Liver (tissue), 9 donors: ENCODE measurements around the gene PLEKHM2. TPM values are rescaled to one million over a fixed set of nuclear protein-coding genes. Genes with fewer than 3 reads are reported as not detected.

Source experiments
- DNase-seq: peaks from one replicate; pipeline ENCODE4 v3.0.0-alpha.2; 2017; ENCODE audit warnings: low spot score
- H3K27ac ChIP-seq, 2 donors: one replicate each; pipeline ENCODE4 v1.7.0; 2013; ENCODE audit warnings: inconsistent platforms in 2 of 2, low read length in 2 of 2, control low read depth in 1 of 2, low read depth in 1 of 2, mild to moderate bottlenecking in 1 of 2
- H3K27me3 ChIP-seq, 4 donors: one replicate each; pipeline versions ENCODE4 v1.6.1 to v1.7.0; 2013; ENCODE audit warnings: low read length in 3 of 4, inconsistent platforms in 1 of 4, mild to moderate bottlenecking in 1 of 4, moderate library complexity in 1 of 4; ENCODE audit not compliant: control insufficient read depth in 4 of 4, insufficient read depth in 4 of 4
- H3K36me3 ChIP-seq, 4 donors: one replicate each; pipeline versions ENCODE4 v1.6.1 to v1.7.0; 2013; ENCODE audit warnings: low read length in 3 of 4, mild to moderate bottlenecking in 3 of 4, low read depth in 1 of 4, moderate library complexity in 1 of 4; ENCODE audit not compliant: control insufficient read depth in 4 of 4, insufficient read depth in 3 of 4
- H3K4me1 ChIP-seq, 4 donors: one replicate each; pipeline versions ENCODE4 v1.6.1 to v1.7.0; 2013; ENCODE audit warnings: low read length in 3 of 4, mild to moderate bottlenecking in 3 of 4, moderate library complexity in 1 of 4; ENCODE audit not compliant: control insufficient read depth in 4 of 4, insufficient read depth in 4 of 4
- H3K4me3 ChIP-seq, 3 donors: one replicate each; pipeline versions ENCODE4 v1.6.1 to v1.7.0; 2013; ENCODE audit warnings: low read length in 3 of 3, control low read depth in 1 of 3, low read depth in 1 of 3, mild to moderate bottlenecking in 1 of 3
- H3K9ac ChIP-seq, 2 donors: one replicate each; pipeline ENCODE4 v1.7.0; 2013; ENCODE audit warnings: low read length in 2 of 2, mild to moderate bottlenecking in 2 of 2, moderate library complexity in 2 of 2, control low read depth in 1 of 2, low read depth in 1 of 2
- H3K9me3 ChIP-seq, 4 donors: one replicate each; pipeline versions ENCODE4 v1.6.1 to v1.7.0; 2013; ENCODE audit warnings: low read length in 3 of 4; ENCODE audit not compliant: control insufficient read depth in 4 of 4
- ATF3 ChIP-seq: IDR thresholded peaks from 2 replicates; pipeline ENCODE4 v1.6.1; 2016; ENCODE audit warnings: antibody characterized with exemption
- CTCF ChIP-seq: fragments of 150-350 bp; IDR thresholded peaks from 2 replicates; pipeline ENCODE4 v1.5.1; 2017; ENCODE audit warnings: improper control_type of control experiment, low read depth, low read length; ENCODE audit not compliant: missing input control
- EGR1 ChIP-seq, 2 donors: IDR thresholded peaks; 2 replicates each; pipeline ENCODE4 v1.6.1; 2016 to 2018; ENCODE audit warnings: antibody characterized with exemption in 2 of 2, low read depth in 2 of 2
- FOXA1 ChIP-seq: IDR thresholded peaks from 2 replicates; pipeline ENCODE4 v1.6.1; 2016; ENCODE audit warnings: antibody characterized with exemption
- FOXA2 ChIP-seq: IDR thresholded peaks from 2 replicates; pipeline ENCODE4 v1.6.1; 2016; ENCODE audit warnings: antibody characterized with exemption
- GABPA ChIP-seq, 2 donors: IDR thresholded peaks in 1 of 2; conservative IDR thresholded peaks in 1 of 2; 2 replicates each; pipeline ENCODE4 v1.6.1; 2016; ENCODE audit warnings: antibody characterized with exemption in 2 of 2, mild to moderate bottlenecking in 1 of 2, moderate library complexity in 1 of 2
- HNF4A ChIP-seq, 2 donors: conservative IDR thresholded peaks; 2 replicates each; pipeline ENCODE4 v1.6.1; 2016; ENCODE audit warnings: antibody characterized with exemption in 2 of 2, mild to moderate bottlenecking in 2 of 2
- JUND ChIP-seq, 2 donors: IDR thresholded peaks; 2 replicates each; pipeline ENCODE4 v1.6.1; 2016; ENCODE audit warnings: antibody characterized with exemption in 2 of 2
- MAX ChIP-seq: IDR thresholded peaks from 2 replicates; pipeline ENCODE4 v1.6.1; 2016; ENCODE audit warnings: antibody characterized with exemption
- NR2F2 ChIP-seq: IDR thresholded peaks from 2 replicates; pipeline ENCODE4 v1.6.1; 2016; ENCODE audit warnings: antibody characterized with exemption
- RAD21 ChIP-seq, 2 donors: IDR thresholded peaks; 2 replicates each; pipeline ENCODE4 v1.6.1; 2016; ENCODE audit warnings: antibody characterized with exemption in 2 of 2, mild to moderate bottlenecking in 2 of 2
- REST ChIP-seq: IDR thresholded peaks from 2 replicates; pipeline ENCODE4 v1.6.1; 2016; ENCODE audit warnings: antibody characterized with exemption, mild to moderate bottlenecking
- RXRA ChIP-seq, 2 donors: IDR thresholded peaks; 2 replicates each; pipeline ENCODE4 v1.6.1; 2017 to 2018; ENCODE audit warnings: antibody characterized with exemption in 2 of 2, mild to moderate bottlenecking in 1 of 2
- SP1 ChIP-seq: IDR thresholded peaks from 2 replicates; pipeline ENCODE4 v1.6.1; 2018; ENCODE audit warnings: antibody characterized with exemption, mild to moderate bottlenecking
- TAF1 ChIP-seq: conservative IDR thresholded peaks from 2 replicates; pipeline ENCODE4 v1.6.1; 2016; ENCODE audit warnings: antibody characterized with exemption, mild to moderate bottlenecking
- YY1 ChIP-seq: IDR thresholded peaks from 2 replicates; pipeline ENCODE4 v1.6.1; 2016; ENCODE audit warnings: antibody characterized with exemption, mild to moderate bottlenecking
- ZBTB33 ChIP-seq: IDR thresholded peaks from 2 replicates; pipeline ENCODE4 v1.6.1; 2016; ENCODE audit warnings: antibody characterized with exemption
- WGBS: extraction: QIAGEN DNeasy Blood & Tissue Kit; methylation state at CpG from one replicate; pipeline ENCODE4 v1.1.7; 2013; 5-methylcytosine and 5-hydroxymethylcytosine counted together
- polyA plus RNA-seq, 2 donors: library from polyadenylated mRNA; stranded (reverse) in 1 of 2; unstranded in 1 of 2; fragments of 200-250 nt in 1 of 2; fragments of >200 nt in 1 of 2; fragmentation: Nextera tagmentation in 1 of 2; extraction: Ambion mirVana in 1 of 2; gene quantifications; one replicate each; pipeline versions ENCODE4 v1.2.1 to v1.2.3, GENCODE V29; 2013 to 2015
- total RNA-seq, 2 donors: library from RNA; depleted of rRNA; stranded (reverse); fragments of >200 nt; gene quantifications; one replicate each; pipeline ENCODE4 v1.2.3, GENCODE V29; 2014
- donor health status: healthy.
- donor health status: healthy.
- donor health status: healthy.
- donor health status: healthy.
- donor health status: healthy.

Gene PLEKHM2
- total and polyA plus RNA-seq, 4 donors: 4.1 to 22.6 (median 17.0) TPM

- WGBS: 82% methylated on average over 15 of the region's 15 CpGs
- Histone ChIP-seq H3K4me1 (peaks cover 19 to 58% (median 45%) of the 10 kb centered on the region in 4 donors), H3K9ac (no peak overlapping the region), H3K27me3 (no peaks in the 10 kb centered on the region), H3K27ac (no peak overlapping the region), H3K9me3 (no peaks in the 10 kb centered on the region), H3K36me3 (peaks cover 0 to 9% (median 2%) of the 10 kb centered on the region in 4 donors), H3K4me3 (no peak overlapping the region)
- no peak for DNase-seq
- TF ChIP-seq FOXA1 (no peak), MAX (no peak), YY1 (no peak), HNF4A (conservative IDR thresholded peaks at IDR 0.05) (no peak), RXRA (IDR thresholded peaks at IDR 0.05) (no peak), ATF3 (no peak), GABPA (IDR thresholded peaks at IDR 0.05 in 1 of 2, conservative IDR thresholded peaks at IDR 0.05 in 1 of 2) (no peak), ZBTB33 (no peak), FOXA2 (no peak), TAF1 (no peak), REST (no peak), SP1 (no peak), EGR1 (IDR thresholded peaks at IDR 0.05; ENCODE audit: low read depth in 2 of 2) (no peak), JUND (IDR thresholded peaks at IDR 0.05) (no peak), NR2F2 (no peak), RAD21 (IDR thresholded peaks at IDR 0.05) (no peak)
Measured at GRCh38 chr1:15738416-15739113, 54.4 kb downstream of the PLEKHM2 start.

GRCh38 chr1:15739259-15739658 lies 55.1 kb downstream of the PLEKHM2 start:
- TF ChIP-seq HNF4A (conservative IDR thresholded peaks at IDR 0.05) (no peak), YY1 (no peak), NR2F2 (no peak), ATF3 (no peak), TAF1 (no peak), CTCF (no peak), ZBTB33 (no peak), FOXA2 (no peak), REST (no peak)
- Histone ChIP-seq H3K27me3 (no peaks in the 10 kb centered on the region), H3K4me3 (no peak overlapping the region), H3K9me3 (no peaks in the 10 kb centered on the region), H3K9ac (no peak overlapping the region), H3K36me3 (peaks cover 0 to 3% (median 1%) of the 10 kb centered on the region in 4 donors), H3K27ac (no peak overlapping the region), H3K4me1 (peaks cover 19 to 60% (median 45%) of the 10 kb centered on the region in 4 donors)
- DNase-seq: no peak
- 88% methylated on average over 16 of the region's 16 CpGs for WGBS
